Ovary (tissue), 10 donors: ENCODE data around the gene TLN1. TPM values are rescaled to one million over a fixed set of nuclear protein-coding genes. Genes with fewer than 3 reads are reported as not detected.

Experiments used
- DNase-seq, 5 donors: peaks; one replicate each; pipeline ENCODE4 v3.0.0-alpha.2; 2019 to 2020
- H3K27ac ChIP-seq, 2 donors: fragments of 200-600 bp; one replicate each; pipeline versions ENCODE4 v1.5.1 to v1.8.0; 2019 to 2022
- H3K27me3 ChIP-seq: fragments of 200-600 bp; one replicate; pipeline ENCODE4 v1.8.0; 2022
- H3K36me3 ChIP-seq: fragments of 200-600 bp; sonication (generic); one replicate; pipeline ENCODE4 v1.5.1; 2019
- H3K4me1 ChIP-seq: one replicate; pipeline ENCODE4 v1.8.1; 2013; ENCODE audit warnings: mild to moderate bottlenecking, moderate library complexity; ENCODE audit not compliant: insufficient read depth
- H3K4me3 ChIP-seq: fragments of 200-600 bp; sonication (generic); one replicate; pipeline ENCODE4 v1.5.1; 2017
- H3K9me3 ChIP-seq, 2 donors: fragments of 200-600 bp in 1 of 2; sonication (generic) in 1 of 2; one replicate each; pipeline versions ENCODE4 v1.5.1 to v1.8.1; 2013 to 2019; ENCODE audit warnings: mild to moderate bottlenecking in 1 of 2, moderate library complexity in 1 of 2
- CTCF ChIP-seq, 3 donors: fragments of 450-650 bp in 2 of 3; fragments of 200-600 bp in 1 of 3; IDR thresholded peaks; one replicate each; pipeline versions ENCODE4 v1.5.1 to v1.8.0; 2016 to 2022; ENCODE audit warnings: antibody characterized with exemption in 3 of 3, mild to moderate bottlenecking in 1 of 3
- EP300 ChIP-seq: sonication (generic); formaldehyde crosslinking; IDR thresholded peaks from one replicate; pipeline ENCODE4 v1.6.1; 2017; ENCODE audit warnings: antibody characterized with exemption
- POLR2A ChIP-seq: fragments of 450-650 bp; IDR thresholded peaks from one replicate; pipeline ENCODE4 v1.6.1; 2017; ENCODE audit warnings: antibody characterized with exemption, mild to moderate bottlenecking, moderate library complexity
- WGBS, 3 donors: extraction: QIAGEN DNeasy Blood & Tissue Kit in 1 of 3; methylation state at CpG; one replicate each; pipeline versions ENCODE4 v1.1.5 to v1.1.7; 2013 to 2017; 5-methylcytosine and 5-hydroxymethylcytosine counted together
- intact Hi-C, 4 donors: fragments of 100-400 bp; cut with DNase I; formaldehyde crosslinking; loops; one replicate each; pipeline versions ENCODE4 v1.11.0 to v1.15.1; 2022 to 2023
- long read RNA-seq, 3 donors: library from polyadenylated mRNA in 2 of 3; unstranded in 2 of 3; transcript quantifications; one replicate each; pipeline ENCODE4 v2.0.0 and lab custom pipeline, GENCODE V29; 2021 to 2026
- polyA plus RNA-seq, 2 donors: library from polyadenylated mRNA; stranded (reverse); fragments of 200-250 nt in 1 of 2; fragments of 350-450 nt in 1 of 2; fragmentation: Illumina TruSeq in 1 of 2; extraction: RNeasy Lipid Tissue Mini Kit (QIAGEN cat#74804) in 1 of 2; gene quantifications; one replicate each; pipeline ENCODE4 v1.2.3, GENCODE V29; 2013 to 2014
- total RNA-seq, 7 donors: library from RNA; depleted of rRNA in 2 of 7; stranded (reverse); fragments of >200 nt in 2 of 7; fragmentation: NEBNext Ultra II Directional in 3 of 7; extraction: Animal tissue kit (Norgen Biotek cat#: 25700) in 3 of 7; gene quantifications; one replicate each; pipeline versions ENCODE4 v1.1.0 to v1.2.4, GENCODE V29; 2016 to 2023
- donor health status: DM: no; HTN: no; CAD: no; lungs with moderate emphysema.
- donor health status: DM: no; HTN: no; CAD: no.
- donor health status: Bipolar disorder and iron deficiency.
- donor health status: DM: yes; HTN: yes; CAD: no.
- donor health status: DM: no; HTN: no; CAD: no.
- donor health status: DM: yes; HTN: yes; CAD: no.

TLN1 gene
- total RNA-seq (100 to 1,000 TPM; 106 to 344 (median 271) TPM), polyA plus RNA-seq (100 to 1,000 TPM; 124 to 292 TPM)
- long read RNA-seq, donor 1, partial matches to known transcripts = 92 of 107 reads
- long read RNA-seq, donor 1, other reads (novel, unspliced or antisense) = 14 of 107 reads
- long read RNA-seq, donor 2, full-length matches to known transcripts = 8 of 170 reads
- long read RNA-seq, donor 2, partial matches to known transcripts = 162 of 170 reads
- long read RNA-seq, donor 2, other reads (novel, unspliced or antisense) = 0 of 170 reads
- long read RNA-seq, donor 3, partial matches to known transcripts = 345 of 374 reads
- long read RNA-seq, donor 3, other reads (novel, unspliced or antisense) = 29 of 374 reads

- Histone ChIP-seq H3K27ac (peak within 1 kb of the TSS; percentile 92 to 96), H3K9me3 (no peaks in the 10 kb centered on the region), H3K4me1 (peaks cover 30% of the 10 kb centered on the region), H3K27me3 (no peaks in the 10 kb centered on the region), H3K36me3 (no peaks in the 10 kb centered on the region), H3K4me3 (peak within 1 kb of the TSS; percentile 92)
- intact Hi-C loops = loop anchor here in 1 of 4 donors (5.0 kb wide), 1 partner anchor 70 kb away; no protein-coding TSS in a partner anchor
- TF ChIP-seq CTCF (IDR thresholded peaks at IDR 0.05) = no peak
- TF ChIP-seq POLR2A = peak; percentile 60
- TF ChIP-seq EP300 = peak; percentile 73
- DNase-seq = peak; percentile 95 to 98 (median 97)
- WGBS, 3 donors = 0% methylated on average over 28 to 49 of the region's 49 CpGs
Observed at GRCh38 chr9:35732185-35732799, at the start of gene TLN1, which contains the start of gene CREB3. TSS of gene TLN1 (minus strand) at chr9:35732195. CDS start at chr9:35725694, 6,501 bp downstream. TSS of gene CREB3 (plus strand) at chr9:35732666. CDS start at chr9:35732773, 107 bp downstream.

- H3K27ac ChIP-seq = no peak overlapping the region
- intact Hi-C loops = loop anchor here in 1 of 4 donors (10.0 kb wide), 1 partner anchor 84 kb away; no protein-coding TSS in a partner anchor
- H3K4me1 ChIP-seq = no peaks in the 10 kb centered on the region
- WGBS, 3 donors = 58 to 81% (median 67%) methylated on average over 2 of the region's 2 CpGs
- no peak overlapping the region for H3K4me3 ChIP-seq
- no peaks in the 10 kb centered on the region for H3K9me3 ChIP-seq
- DNase-seq = no peak
- TF ChIP-seq POLR2A (no peak), EP300 (no peak), CTCF (IDR thresholded peaks at IDR 0.05) (no peak)
- H3K36me3 ChIP-seq = no peaks in the 10 kb centered on the region
- H3K27me3 ChIP-seq = no peaks in the 10 kb centered on the region
Observed at GRCh38 chr9:35781066-35781465, 49.1 kb upstream of the TLN1 start.

GRCh38 chr9:35778496-35778895 lies 46.5 kb upstream of the TLN1 start:
- WGBS, 3 donors = 85 to 89% (median 87%) methylated on average over 3 of the region's 3 CpGs
- H3K27ac ChIP-seq = no peak overlapping the region
- intact Hi-C loops = no loop called here
- no peak for DNase-seq
- TF ChIP-seq EP300 (no peak), POLR2A (no peak), CTCF (IDR thresholded peaks at IDR 0.05) (no peak)
- no peak overlapping the region for H3K4me3 ChIP-seq
- H3K9me3 ChIP-seq = no peaks in the 10 kb centered on the region
- H3K4me1 ChIP-seq = no peaks in the 10 kb centered on the region
- H3K27me3 ChIP-seq = no peaks in the 10 kb centered on the region
- H3K36me3 ChIP-seq = no peaks in the 10 kb centered on the region

- Histone ChIP-seq H3K4me3 (no peak overlapping the region), H3K27ac (no peak overlapping the region), H3K27me3 (no peaks in the 10 kb centered on the region), H3K4me1 (no peaks in the 10 kb centered on the region), H3K9me3 (no peaks in the 10 kb centered on the region), H3K36me3 (no peaks in the 10 kb centered on the region)
- no peak for DNase-seq
- intact Hi-C loops = no loop called here
- WGBS, 3 donors = 81 to 88% (median 86%) methylated on average over 4 of the region's 4 CpGs
- TF ChIP-seq EP300 (no peak), CTCF (IDR thresholded peaks at IDR 0.05) (no peak), POLR2A (no peak)
Observed at GRCh38 chr9:35776018-35776417, 44.0 kb upstream of the TLN1 start.
